Pancreas (tissue), 10 donors: ENCODE results near the gene HTATSF1. TPM values are rescaled to one million over a fixed set of nuclear protein-coding genes. Genes with fewer than 3 reads are reported as not detected.

ENCODE experiments used
- ATAC-seq, 4 donors: fragments of 200-7000 bp; cut with Tn5 transposase; one replicate each; pipeline versions ENCODE4 v1.8.0 to v1.9.1; 2020; ENCODE audit warnings: mild to moderate bottlenecking in 4 of 4, moderate library complexity in 4 of 4
- DNase-seq, 6 donors: peaks; one replicate each; pipeline ENCODE4 v3.0.0-alpha.2; 2020
- FAIRE-seq: peaks from 2 replicates; lab custom pipeline; 2012; peaks lifted over from hg19 to GRCh38; lab: Jason Lieb, UNC
- H3K27ac ChIP-seq, 4 donors: fragments of 200-600 bp; sonication (generic); 1 replicate in 3 of 4; 2 replicates in 1 of 4; pipeline versions ENCODE4 v1.5.0 to v1.8.0; 2020
- H3K27me3 ChIP-seq, 4 donors: fragments of 200-600 bp; one replicate each; pipeline ENCODE4 v1.8.0; 2021
- H3K36me3 ChIP-seq, 3 donors: fragments of 200-600 bp; sonication (generic) in 1 of 3; one replicate each; pipeline versions ENCODE4 v1.5.0 to v1.8.0; 2020 to 2021
- H3K4me1 ChIP-seq, 3 donors: fragments of 200-600 bp; one replicate each; pipeline ENCODE4 v1.8.0; 2021
- H3K4me3 ChIP-seq, 4 donors: fragments of 200-600 bp; sonication (generic) in 2 of 4; one replicate each; pipeline versions ENCODE4 v1.5.0 to v1.8.0; 2020 to 2021
- H3K9me3 ChIP-seq, 4 donors: fragments of 200-600 bp; one replicate each; pipeline ENCODE4 v1.8.0; 2021
- CTCF ChIP-seq, 4 donors: fragments of 200-600 bp; sonication (generic) in 3 of 4; IDR thresholded peaks; one replicate each; pipeline versions ENCODE4 v1.5.0 to v1.8.0; 2021; ENCODE audit warnings: antibody characterized with exemption in 4 of 4
- WGBS, 2 donors: extraction: QIAGEN DNeasy Blood & Tissue Kit; methylation state at CpG; one replicate each; pipeline ENCODE4 v1.1.7; 2013; 5-methylcytosine and 5-hydroxymethylcytosine counted together
- intact Hi-C, 3 donors: fragments of 100-400 bp; cut with DNase I; formaldehyde crosslinking; loops; one replicate each; pipeline versions ENCODE4 v1.11.1 to v1.14.2; 2022
- polyA plus RNA-seq, 2 donors: library from polyadenylated mRNA; stranded (reverse); fragments of 200-250 nt; gene quantifications; one replicate each; pipeline ENCODE4 v1.2.3, GENCODE V29; 2013
- total RNA-seq, 6 donors: library from RNA; stranded (reverse); fragmentation: NEBNext Ultra II Directional in 4 of 6; extraction: Animal tissue kit (Norgen Biotek cat#: 25700) in 4 of 6; gene quantifications; one replicate each; pipeline versions ENCODE4 v1.2.1 to v1.2.4, GENCODE V29; 2021 to 2023
- donor health status: healthy with polysubstance abuse.
- donor health status: DM: no; HTN: no; CAD: no; lungs with moderate emphysema.
- donor health status: DM: no; HTN: no; CAD: no.
- donor health status: control.
- donor health status: control.
- donor health status: Bipolar disorder and iron deficiency.
- donor health status: DM: yes; HTN: yes; CAD: no.
- donor health status: DM: no; HTN: no; CAD: no.
- donor health status: DM: no; HTN: no; CAD: no.
- donor health status: DM: yes; HTN: yes; CAD: no.

HTATSF1 gene
- total and polyA plus RNA-seq, 8 donors = 9.2 to 26.4 (median 13.0) TPM

- H3K36me3 ChIP-seq = no peaks in the 10 kb centered on the region
- WGBS, 2 donors = 57 to 62% methylated on average over 3 of the region's 3 CpGs
- peaks cover 0 to 9% (median 0%) of the 10 kb centered on the region in 4 donors for H3K27me3 ChIP-seq
- intact Hi-C loops = no loop called here
- DNase-seq (no peak), FAIRE-seq (no peak), ATAC-seq (no peak)
- H3K4me1 ChIP-seq = no peaks in the 10 kb centered on the region
- H3K9me3 ChIP-seq = no peaks in the 10 kb centered on the region
- no peak overlapping the region for H3K27ac ChIP-seq
- no peak for TF ChIP-seq CTCF (IDR thresholded peaks at IDR 0.05)
- H3K4me3 ChIP-seq = no peak overlapping the region
Measured at GRCh38 chrX:136541294-136541693, 43.9 kb downstream of the HTATSF1 start.

GRCh38 chrX:136542281-136542680 is 44.9 kb downstream of the HTATSF1 start:
- H3K9me3 ChIP-seq = no peaks in the 10 kb centered on the region
- TF ChIP-seq CTCF (IDR thresholded peaks at IDR 0.05) = no peak
- H3K4me3 ChIP-seq = no peak overlapping the region
- 62 to 74% methylated on average over 7 of the region's 7 CpGs for WGBS, 2 donors
- DNase-seq (no peak), ATAC-seq (no peak), FAIRE-seq (no peak)
- intact Hi-C loops = no loop called here
- peaks cover 0 to 9% (median 0%) of the 10 kb centered on the region in 4 donors for H3K27me3 ChIP-seq
- no peak overlapping the region for H3K27ac ChIP-seq
- H3K4me1 ChIP-seq = no peaks in the 10 kb centered on the region
- no peaks in the 10 kb centered on the region for H3K36me3 ChIP-seq

- ATAC-seq (no peak), DNase-seq (no peak), FAIRE-seq (no peak)
- WGBS, 2 donors = 82 to 84% methylated on average over 3 of the region's 3 CpGs
- Histone ChIP-seq H3K36me3 (no peaks in the 10 kb centered on the region), H3K27ac (no peak overlapping the region), H3K27me3 (peaks cover 0 to 4% (median 0%) of the 10 kb centered on the region in 4 donors), H3K4me1 (no peaks in the 10 kb centered on the region), H3K9me3 (no peaks in the 10 kb centered on the region), H3K4me3 (no peak overlapping the region)
- TF ChIP-seq CTCF (IDR thresholded peaks at IDR 0.05) = no peak
- intact Hi-C loops = no loop called here
Measured at GRCh38 chrX:136546371-136546781, 49.0 kb downstream of the HTATSF1 start.

GRCh38 chrX:136549226-136549625 is 51.8 kb downstream of the HTATSF1 start:
- no peaks in the 10 kb centered on the region for H3K27me3 ChIP-seq
- intact Hi-C loops = no loop called here
- no peak for TF ChIP-seq CTCF (IDR thresholded peaks at IDR 0.05)
- H3K4me1 ChIP-seq = no peaks in the 10 kb centered on the region
- 74 to 82% methylated on average over 5 of the region's 5 CpGs for whole genome bisulfite sequencing, 2 donors
- FAIRE-seq (no peak), ATAC-seq (no peak), DNase-seq (no peak)
- H3K27ac ChIP-seq = no peak overlapping the region
- H3K9me3 ChIP-seq = no peaks in the 10 kb centered on the region
- no peak overlapping the region for H3K4me3 ChIP-seq
- no peaks in the 10 kb centered on the region for H3K36me3 ChIP-seq

- no peak overlapping the region for H3K4me3 ChIP-seq
- DNase-seq (no peak), ATAC-seq (no peak), FAIRE-seq (no peak)
- H3K27ac ChIP-seq = no peak overlapping the region
- no peaks in the 10 kb centered on the region for H3K36me3 ChIP-seq
- no peak for TF ChIP-seq CTCF (IDR thresholded peaks at IDR 0.05)
- no peaks in the 10 kb centered on the region for H3K9me3 ChIP-seq
- 55% methylated on average over 1 of the region's 1 CpG for WGBS, 2 donors
- H3K4me1 ChIP-seq = no peaks in the 10 kb centered on the region
- intact Hi-C loops = no loop called here
- no peaks in the 10 kb centered on the region for H3K27me3 ChIP-seq
Measured at GRCh38 chrX:136551410-136551809, 54.0 kb downstream of the HTATSF1 start.
